HG02870 (cell line): Measurements from ENCODE around the gene DBI.
"Not testable (repeated sequence)": the region's sequence is repeated elsewhere in the genome, so short reads cannot be mapped to it uniquely, and the experiment has no call there.

Experiments used
- ATAC-seq: cut with Tn5 transposase; IDR thresholded peaks from one replicate; pipeline ENCODE4 v1.9.1; 2021; ENCODE audit warnings: mild to moderate bottlenecking, moderate library complexity; ENCODE audit not compliant: unreplicated experiment

The DBI gene

DNA sequence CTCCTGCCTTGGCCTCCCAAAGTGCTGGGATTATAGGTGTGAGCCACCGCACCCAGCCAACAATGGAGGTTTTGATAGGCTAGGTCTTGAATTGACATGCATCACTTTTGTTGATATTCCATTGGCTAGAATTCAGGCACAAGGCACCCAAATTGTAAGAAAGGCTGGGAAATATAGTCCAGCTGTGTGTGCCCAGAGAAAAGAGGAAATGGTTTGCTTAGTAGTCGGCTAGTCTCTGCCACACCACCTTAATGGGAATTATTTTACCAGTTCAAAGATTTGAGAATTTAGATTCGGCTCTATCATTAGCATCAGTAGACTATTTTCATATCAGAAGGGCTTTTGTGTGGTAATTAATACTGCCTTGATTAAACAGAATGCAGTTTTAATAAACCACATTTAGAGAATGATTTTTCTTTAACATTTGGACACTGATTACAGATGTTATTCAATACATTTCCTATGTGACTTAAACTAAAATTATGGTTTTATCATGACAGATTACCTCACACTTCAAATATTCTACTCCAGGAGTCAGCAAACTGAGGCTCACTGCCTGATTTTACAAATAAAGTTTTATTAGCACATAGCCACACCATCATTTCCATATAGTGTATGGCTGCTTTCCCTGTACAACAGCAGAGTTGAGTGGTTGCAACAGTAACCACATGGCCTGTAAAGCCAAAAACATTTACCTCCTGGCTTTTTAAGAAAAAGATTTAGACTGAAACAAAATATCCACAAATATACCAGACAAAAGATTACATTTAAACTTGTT lies 27.4 kb downstream of the DBI start:
- no peak for ATAC-seq

DNA sequence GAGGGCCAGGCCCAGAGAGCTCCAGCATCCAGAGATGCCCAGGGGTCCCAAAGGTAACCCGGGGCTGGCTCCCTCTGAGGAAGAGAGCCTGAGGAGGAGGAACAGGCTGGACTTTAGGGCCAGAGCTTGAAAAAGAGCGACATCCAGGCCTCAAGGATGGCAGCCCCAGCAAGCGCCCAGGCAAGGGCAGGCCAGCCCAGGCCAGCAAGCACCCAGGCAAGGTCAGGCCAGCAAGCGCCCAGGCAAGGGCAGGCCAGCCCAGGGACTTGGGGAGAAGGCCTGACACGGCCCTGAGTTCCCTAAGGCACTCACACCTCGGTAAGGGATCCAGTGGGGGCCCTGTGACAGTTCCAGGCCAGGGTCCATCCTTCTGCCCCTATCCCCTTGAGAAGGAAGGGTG lies 30.4 kb downstream of the DBI start:
- ATAC-seq = no peak

DNA sequence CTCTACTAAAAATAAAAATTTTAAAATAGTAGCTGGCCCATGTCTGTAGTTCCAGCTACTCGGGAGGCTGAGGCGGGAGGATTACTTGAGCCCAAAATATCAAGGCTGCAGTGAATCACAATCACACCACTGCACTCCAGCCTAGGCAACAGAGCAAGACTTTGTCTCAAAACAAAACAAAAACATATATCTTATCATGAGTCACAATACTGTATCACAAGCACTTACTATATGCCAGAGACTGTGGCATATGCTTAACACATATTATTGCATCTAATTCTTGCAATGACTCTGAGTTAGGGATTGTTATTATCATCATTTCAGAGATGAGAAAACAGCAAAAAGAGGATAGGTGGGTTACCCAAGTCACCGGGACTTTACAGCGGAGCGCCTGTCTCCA lies 35.3 kb downstream of the DBI start:
- no peak for ATAC-seq

DNA sequence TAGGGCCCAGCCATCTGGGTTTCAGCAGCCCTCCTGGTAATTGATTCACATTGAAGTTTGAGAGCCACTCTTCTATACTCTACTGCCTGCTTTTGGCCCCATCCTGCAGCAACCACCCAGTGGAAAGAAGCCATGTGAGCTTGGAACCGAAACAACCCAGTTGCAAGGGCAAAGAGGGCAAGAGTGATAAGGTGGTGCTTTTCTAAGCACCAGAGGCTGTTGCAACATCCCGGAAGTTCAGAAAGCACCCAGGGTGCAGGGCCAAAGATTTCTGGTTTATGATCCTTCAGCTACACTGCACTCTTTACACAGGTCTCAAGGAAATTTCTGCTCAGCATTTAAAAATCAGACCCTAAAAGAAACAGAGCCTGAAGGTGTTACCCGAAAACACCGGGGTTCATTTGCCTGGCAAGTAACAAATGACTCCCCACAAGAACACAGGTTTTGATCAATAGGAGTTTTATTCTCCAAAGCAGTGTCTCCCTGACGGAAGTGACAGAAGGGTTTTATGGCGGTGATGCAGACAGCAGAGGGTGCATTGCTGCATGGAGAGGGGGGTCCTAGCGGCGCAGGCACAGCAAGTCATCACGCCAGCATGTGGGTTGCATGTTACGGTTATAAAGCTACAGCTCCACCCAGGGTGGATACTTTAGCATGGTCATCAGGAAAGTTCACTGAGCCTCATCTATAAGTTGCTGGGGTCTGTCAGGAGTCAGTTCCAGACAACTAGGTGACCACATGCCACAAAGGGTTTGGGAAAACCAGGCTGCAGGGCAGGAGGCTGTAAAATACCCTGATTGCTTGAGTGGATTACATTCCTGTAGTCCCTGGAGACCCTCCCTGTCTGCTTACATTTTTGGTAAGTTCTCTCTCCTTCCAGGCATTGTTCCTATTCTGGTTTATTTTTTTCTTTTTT lies 36.1 kb downstream of the DBI start:
- no peak for ATAC-seq

DNA sequence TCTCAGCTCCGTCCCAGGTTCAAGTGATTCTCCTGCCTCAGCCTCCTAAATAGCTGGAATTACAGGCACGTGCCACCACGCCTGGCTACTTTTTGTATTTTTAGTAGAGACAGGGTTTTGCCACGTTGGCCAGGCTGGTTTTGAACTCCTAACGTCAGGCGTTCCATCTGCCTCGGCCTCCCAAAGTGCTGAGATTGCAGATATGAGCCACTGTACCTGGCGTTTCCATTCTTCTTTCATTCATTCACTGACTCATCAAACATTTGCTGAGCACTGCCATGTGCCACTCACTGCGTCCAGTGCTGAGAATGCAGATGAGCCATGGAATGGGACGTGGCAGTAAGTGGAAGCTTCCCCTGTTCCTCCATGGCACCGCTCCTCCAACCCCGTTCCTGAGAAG lies 36.8 kb downstream of the DBI start:
- ATAC-seq = not testable (repeated sequence)

- no peak for ATAC-seq
Measured at GRCh38 chr2:119405151-119405550, 38.4 kb downstream of the DBI start.

GRCh38 chr2:119407430-119408220 lies 40.8 kb downstream of the DBI start:
- no peak for ATAC-seq

- ATAC-seq = no peak
Measured at GRCh38 chr2:119408221-119408619, 41.4 kb downstream of the DBI start.

DNA sequence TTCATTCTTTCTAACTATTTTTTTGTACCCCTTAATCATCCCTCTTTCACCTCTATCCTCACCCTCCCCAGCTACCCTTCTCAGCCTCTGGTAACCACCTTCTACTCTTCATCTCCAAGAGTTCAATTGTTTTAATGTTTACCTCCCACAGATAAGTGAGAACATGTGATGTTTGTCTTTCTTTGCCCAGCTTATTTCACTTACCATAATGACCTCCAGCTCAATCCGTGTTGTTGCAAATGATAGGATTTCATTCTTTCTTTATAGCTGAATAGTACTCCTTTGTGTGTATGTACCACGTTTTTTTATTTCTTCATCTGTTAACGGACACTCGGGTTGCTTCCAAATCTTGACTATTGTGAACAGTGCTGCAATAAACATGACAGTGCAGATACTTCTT lies 42.7 kb downstream of the DBI start:
- ATAC-seq = no peak

DNA sequence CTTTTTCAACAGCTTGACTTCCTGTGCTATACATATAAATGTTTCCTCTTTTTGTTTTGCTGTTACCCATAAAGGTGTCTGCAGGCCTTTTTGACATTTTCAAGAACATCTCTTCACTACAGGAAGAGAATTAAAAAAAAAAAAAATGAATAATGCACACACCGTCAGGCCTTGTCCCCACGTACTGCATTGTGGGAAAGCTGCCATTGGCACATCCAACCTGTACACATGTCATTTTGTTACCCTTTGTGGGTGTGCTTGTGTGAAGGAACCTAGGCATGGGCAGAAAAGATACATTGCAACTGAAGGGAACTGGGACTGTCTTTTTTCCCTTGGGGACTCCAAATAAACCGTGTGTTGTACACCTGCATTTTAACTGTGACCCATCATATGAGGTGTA lies 48.1 kb downstream of the DBI start:
- ATAC-seq = no peak

DNA sequence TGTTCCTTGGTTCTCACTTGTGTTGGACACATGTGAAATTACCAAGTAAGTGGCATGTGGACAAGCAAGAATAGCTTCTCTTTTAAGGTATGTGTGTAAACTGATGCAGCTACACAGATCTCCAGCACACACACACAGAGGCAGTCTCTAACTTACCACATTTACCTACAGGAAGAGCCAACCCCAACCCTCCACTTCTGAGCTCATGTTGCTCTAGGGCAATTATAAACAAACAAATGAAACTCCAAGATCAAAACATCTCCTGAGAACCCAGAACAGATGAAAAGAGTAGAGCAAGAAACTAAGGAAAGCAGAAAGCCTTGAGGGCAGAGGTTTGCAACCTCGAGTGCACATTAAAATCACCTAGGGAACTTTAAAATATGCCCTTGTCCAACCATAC lies 48.9 kb downstream of the DBI start:
- ATAC-seq = no peak

DNA sequence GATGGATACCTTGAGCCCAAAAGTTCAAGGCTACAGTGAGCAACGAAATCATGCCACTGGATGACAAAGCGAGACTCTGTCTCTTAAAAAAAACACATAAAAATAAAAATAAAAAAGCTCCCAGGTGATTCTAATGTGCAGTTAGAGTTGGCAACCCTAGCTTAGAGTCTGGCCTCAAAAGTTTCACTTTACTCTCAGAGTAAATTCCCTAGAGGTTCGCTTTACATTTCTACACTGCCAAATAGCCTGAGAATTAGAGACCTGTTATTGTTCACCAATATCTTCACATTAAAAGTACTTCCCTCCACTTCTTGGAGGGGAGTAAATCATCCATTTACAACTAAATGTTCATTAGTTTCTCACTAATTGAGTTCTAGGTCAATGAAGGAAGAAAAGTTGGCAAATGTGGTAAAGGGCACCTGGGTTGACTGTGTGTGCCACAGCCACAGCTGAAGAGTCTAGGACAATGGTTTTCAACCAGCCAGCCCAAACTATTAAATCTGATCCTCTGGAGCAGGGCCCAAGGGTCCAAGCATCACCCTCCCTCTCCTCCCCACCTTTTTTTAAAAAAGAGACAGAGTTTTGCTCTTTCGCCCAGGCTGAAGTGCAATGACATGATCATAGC lies 49.6 kb downstream of the DBI start:
- no peak for ATAC-seq

- ATAC-seq = no peak
Measured at GRCh38 chr2:119417908-119418307, 51.1 kb downstream of the DBI start.

GRCh38 chr2:119419065-119419464 lies 52.3 kb downstream of the DBI start:
- no peak for ATAC-seq

- ATAC-seq = no peak
Measured at GRCh38 chr2:119419803-119420508, 53.2 kb downstream of the DBI start.

- ATAC-seq = no peak
Measured at GRCh38 chr2:119421304-119421703, 54.5 kb downstream of the DBI start.

DNA sequence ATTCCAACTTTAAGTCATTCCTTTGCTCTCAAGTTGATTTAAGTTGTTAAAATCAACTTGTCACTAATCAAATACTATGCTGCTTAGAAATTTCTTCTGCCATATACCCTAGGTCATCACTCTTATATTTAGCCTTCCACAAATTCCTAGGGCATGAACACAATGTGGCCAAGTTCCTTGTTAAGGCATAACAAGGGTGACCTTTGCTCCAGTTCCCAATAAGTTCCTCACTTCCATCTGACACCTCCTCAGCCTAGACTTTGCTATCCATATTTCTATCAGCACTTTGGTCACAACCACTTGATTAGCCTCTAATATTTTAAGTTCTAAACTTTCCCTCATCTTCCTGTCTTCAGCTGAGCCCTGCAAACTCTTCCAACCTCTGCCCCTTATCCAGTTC lies 55.0 kb downstream of the DBI start:
- no peak for ATAC-seq
